Stimulated activated CD4-positive, alpha-beta T cell treated with anti-CD3 and anti-CD28 coated beads, Interleukin-15, amount 100 ng/mL, for 48 hours (primary cell): Measurements from ENCODE around the gene STK32B.

ENCODE experiments used
- DNase-seq, 2 donors: peaks; one replicate each; pipeline ENCODE4 v3.0.0-alpha.2; 2020; ENCODE audit warnings: low read depth in 2 of 2

STK32B gene

GRCh38 chr4:5527211-5527610 is 475.9 kb downstream of the STK32B start:
- DNase-seq, result no peak

GRCh38 chr4:5528031-5528436 is 476.8 kb downstream of the STK32B start:
- no peak for DNase-seq

- no peak for DNase-seq
Observed at GRCh38 chr4:5532100-5532499, 480.8 kb downstream of the STK32B start.

- no peak for DNase-seq
Observed at GRCh38 chr4:5539584-5539983, 488.3 kb downstream of the STK32B start.

DNA sequence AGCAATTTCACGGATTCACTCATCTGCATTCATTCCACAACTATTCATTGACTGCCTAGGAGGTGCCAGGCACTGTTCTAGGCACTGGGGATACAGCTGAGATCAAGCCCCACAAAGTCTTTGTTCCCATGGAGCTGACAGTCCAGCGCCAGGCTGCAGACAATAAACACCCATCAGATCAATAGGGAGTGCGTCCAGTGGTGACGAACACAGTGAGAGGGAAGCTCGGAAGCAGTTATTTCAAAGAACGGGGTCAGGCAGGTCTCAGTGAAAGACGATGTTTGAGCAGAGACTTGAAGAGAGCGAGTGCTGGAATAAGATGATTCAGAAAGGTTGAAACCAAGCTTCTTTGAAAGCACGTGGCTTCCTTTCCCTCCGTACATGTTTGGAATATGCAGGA is 489.9 kb downstream of the STK32B start:
- no peak for DNase-seq

DNA sequence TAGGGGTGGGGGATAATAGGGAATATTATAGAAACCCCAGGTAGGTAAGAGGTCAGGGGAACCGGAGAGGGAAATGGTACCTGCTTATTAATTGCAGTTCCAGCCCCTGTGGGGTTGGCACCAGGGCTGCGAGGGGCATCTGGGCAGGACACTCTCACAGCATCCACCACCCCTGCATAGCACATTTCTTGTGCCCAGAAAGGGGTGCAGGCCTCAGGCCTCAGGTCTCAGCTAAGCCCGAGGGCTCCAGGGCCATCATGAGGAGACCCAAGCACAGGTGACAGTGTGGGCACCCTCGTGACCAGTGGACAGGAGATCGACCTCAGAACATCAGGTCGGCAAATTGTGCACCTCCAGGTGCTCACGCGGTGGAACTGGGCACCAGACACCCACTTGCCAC is 492.4 kb downstream of the STK32B start:
- no peak for DNase-seq

DNA sequence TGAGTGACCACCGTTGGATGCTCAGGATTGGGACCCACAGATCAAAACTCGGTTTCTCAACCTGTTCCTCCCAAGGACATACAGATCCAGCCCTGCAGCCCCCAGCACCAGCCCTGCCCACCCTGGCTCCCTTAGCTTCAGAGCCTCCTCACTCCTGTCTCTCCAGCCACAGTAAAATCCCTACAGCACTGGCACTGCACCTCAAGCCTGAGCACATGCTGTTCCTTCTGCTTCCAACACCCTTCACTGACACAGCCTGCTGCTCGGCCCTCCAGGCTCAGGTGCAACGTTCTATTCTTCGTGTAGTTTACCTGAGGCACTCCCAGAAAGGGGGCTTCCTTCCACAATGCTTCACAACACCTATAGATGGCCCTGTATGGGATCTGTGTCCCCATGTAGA is 493.5 kb downstream of the STK32B start:
- no peak for DNase-seq

DNA sequence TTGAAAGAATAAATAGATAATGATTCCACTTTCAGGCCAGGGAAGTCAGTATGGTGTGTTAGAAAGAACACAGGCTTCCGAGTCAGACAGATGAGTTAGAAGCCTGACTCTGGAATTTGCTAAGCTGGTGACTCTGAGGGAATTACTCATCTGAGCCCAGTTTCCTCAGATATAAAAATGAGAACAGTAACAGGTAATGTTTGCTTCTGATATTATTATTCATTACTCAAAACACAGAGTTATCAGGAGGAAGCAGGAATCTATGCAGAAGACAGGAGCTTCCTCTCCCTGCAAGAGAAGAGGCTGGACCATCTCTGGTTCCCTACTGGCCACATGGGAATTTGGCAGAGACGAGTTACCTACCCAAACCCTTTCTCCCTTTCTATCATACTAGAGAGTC is 494.0 kb downstream of the STK32B start:
- DNase-seq, result no peak

DNA sequence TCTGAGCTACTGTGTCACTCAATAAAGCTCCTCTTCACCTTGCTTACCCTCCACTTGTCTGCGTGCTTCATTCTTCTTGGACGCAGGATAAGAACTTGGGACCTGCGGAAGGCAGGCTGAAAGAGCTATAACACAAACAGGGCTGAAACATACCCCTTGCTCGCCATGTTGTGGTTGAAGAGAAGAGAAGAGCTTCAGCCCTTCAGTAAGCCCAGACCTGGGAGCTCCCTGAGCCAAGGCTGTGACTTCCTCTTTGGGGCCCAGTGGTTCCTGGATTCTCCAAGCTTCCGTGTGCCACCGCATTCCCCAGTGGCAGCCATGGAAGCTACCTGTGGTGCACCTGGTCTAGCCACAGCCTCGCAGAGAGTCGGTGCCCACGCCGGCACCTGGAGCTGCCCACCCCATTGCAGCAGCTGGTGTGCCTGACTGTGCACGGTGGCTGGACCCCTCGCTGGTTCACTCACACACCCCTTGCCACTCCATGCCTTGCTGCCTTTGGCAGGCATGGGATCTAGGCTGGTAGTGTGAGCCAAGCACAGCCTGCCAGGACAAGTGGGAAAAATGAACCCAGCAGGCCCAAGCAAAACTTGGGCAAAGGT is 496.5 kb downstream of the STK32B start:
- no peak for DNase-seq
